HG03095 (cell line): ENCODE data around the gene GIGYF1.

Experiments
- ATAC-seq: cut with Tn5 transposase; IDR thresholded peaks from one replicate; pipeline ENCODE4 v1.9.1; 2021; ENCODE audit warnings: moderate library complexity; ENCODE audit not compliant: unreplicated experiment

GIGYF1 gene

DNA sequence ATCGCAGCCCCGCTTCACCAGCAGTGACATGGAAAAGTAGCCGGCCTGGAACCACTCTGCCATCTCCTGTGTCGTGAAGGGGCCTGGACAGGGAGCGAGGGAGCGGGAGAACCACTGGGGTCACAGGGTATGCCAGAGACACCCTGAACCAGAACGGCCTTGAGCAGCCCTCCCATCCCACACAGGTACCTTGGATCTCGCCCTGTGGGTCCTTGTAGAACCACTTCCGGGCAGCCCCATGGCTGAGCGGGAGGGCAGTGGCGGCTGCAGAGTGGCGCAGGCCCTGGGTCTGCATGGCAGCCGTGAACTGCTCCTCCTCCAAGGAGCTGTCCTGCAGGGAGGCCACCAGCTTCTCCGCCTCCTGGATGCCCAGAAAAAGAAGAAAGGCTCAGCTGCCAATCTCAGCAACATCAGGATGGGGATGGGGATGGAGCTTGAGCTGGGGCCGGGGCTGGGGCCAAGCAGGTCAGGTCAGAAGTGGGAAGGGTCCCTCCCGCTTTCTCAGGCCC, 9.5 kb downstream of the GIGYF1 start:
- no peak for ATAC-seq

DNA sequence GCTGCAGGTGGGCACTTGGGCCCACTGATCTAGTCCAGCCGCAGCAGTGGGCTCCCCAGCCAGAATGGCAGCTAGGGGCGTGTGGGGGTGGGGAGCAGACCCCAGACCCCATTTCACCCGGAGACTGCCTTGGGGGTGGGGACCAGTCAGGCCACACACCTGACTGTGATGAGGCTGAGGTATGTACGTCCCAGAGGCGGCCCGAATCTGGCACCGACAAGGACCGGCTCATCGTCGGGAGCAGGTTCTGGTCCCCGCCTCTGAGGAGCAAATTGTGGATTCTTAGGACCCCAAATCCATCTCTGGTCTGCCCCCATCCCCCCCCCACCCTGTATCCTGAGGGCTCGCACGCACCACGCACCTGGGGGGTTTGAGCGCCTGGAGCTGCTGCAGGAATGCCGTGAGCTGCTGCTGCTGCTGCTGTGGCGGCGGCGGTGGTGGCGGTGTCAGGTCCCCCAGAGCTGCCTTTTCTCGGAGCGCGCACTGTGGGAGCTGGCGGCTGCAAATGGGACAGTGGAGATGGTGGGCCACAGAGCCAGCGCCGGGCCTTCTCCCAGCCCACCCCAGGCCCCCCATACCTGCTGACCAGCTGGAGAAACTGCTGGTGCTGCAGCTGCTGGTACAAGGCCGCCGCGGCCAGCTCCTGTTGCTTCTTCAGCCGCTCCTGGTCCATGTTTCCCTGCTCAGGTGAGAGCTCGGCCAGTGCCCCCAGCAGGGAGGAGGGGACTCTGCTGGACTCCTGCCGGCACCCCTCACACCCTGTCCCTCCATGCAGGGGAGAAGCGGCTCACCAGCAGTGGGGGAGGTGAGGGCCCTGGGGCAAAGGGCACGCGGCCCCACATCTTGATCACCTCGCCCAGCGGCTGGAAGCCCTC, 10.2 kb downstream of the GIGYF1 start:
- ATAC-seq: no peak

- no peak for ATAC-seq
These were observed 10.9 kb downstream of the GIGYF1 start for GRCh38 chr7:100682991-100683658.

GRCh38 chr7:100682228-100682741, 11.8 kb downstream of the GIGYF1 start:
- ATAC-seq: no peak

DNA sequence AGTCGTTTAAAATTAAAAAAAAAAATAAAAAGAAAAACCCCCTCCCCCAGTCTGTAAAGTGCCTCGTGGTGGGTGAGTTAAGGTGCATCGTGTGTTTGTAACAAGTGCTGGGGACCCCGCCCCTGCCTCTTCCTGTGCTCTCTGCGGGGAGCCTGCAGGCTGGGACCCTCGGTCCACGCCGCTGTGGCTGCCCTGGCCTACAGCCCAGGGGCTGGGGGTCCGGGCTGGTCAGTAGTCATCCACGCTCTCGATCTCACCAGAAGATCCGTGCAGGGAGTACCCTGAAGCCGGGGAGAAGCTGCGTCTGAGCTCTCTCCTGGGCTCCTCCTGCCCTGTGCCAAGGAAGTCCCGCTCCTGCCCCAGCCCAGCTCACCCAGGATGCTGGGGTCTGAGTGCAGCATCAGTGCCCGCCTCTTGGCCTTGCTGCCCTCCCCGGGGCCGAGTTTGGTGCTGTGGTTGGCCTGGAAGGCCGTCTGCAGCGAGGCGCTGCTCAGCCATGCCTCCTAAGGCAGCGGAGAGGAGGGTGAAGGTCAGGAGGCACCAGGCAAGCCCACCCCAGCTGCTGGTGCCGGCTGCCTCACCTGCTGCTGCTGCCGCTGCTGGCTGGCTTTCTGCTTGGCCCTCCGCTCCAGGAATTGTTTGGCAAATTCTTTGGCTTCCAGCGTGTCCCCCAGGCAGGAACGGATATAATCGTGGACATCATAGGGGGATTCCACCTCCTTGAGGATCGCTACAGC, 12.4 kb downstream of the GIGYF1 start:
- ATAC-seq: no peak

- ATAC-seq: no peak
These were observed 13.3 kb downstream of the GIGYF1 start for GRCh38 chr7:100680576-100681271.

DNA sequence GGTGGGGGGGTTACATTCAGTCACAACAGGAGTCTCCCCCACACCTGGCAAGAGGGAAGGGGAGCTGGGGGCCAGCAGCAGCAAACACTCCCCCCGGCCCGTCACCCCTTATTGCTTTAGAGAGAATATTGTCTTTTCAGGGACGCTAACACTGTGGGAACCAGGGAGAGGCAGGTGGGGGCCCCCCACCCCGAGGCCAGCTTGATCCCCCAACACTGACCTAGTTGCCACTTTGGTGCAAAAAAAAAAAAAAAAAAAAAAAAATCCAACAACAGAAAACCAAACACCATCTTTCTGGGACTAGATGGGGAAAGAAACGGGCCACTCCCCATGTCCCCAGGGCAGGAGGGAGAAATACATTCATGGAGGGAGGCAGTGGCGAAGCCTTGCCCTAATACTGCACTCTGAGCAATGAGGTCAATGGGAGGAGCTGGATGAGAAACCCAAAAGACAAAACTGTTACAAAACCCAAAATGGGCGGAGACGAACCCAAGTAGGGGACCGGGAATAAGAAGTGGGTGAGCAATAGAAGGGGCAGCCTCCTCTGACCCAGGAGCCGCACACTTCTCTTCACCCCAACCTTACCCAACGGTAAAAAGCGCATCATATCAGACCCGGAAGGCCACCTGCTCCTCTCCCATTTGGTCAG, 14.0 kb downstream of the GIGYF1 start:
- no peak for ATAC-seq

- no peak for ATAC-seq
These were observed 14.7 kb downstream of the GIGYF1 start for GRCh38 chr7:100679129-100679926.

DNA sequence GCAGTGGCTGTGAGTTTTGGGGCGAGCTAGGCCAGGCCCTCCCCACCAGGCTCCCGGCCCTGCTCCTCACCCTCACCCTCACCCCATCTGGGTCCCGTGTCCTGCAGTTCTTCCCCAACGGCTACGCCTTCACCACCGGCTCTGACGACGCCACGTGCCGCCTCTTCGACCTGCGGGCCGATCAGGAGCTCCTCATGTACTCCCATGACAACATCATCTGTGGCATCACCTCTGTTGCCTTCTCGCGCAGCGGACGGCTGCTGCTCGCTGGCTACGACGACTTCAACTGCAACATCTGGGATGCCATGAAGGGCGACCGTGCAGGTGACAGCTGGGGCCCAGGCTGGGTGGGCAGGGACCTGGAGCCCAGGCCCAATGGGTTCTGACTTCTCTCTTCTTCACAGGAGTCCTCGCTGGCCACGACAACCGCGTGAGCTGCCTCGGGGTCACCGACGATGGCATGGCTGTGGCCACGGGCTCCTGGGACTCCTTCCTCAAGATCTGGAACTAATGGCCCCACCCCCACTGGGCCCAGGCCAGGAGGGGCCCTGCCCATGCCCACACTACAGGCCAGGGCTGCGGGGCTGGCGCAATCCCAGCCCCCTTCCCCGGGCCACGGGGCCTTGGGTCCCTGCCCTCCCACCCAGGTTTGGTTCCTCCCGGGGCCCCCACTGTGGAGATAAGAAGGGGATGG, 15.6 kb downstream of the GIGYF1 start:
- ATAC-seq: no peak

DNA sequence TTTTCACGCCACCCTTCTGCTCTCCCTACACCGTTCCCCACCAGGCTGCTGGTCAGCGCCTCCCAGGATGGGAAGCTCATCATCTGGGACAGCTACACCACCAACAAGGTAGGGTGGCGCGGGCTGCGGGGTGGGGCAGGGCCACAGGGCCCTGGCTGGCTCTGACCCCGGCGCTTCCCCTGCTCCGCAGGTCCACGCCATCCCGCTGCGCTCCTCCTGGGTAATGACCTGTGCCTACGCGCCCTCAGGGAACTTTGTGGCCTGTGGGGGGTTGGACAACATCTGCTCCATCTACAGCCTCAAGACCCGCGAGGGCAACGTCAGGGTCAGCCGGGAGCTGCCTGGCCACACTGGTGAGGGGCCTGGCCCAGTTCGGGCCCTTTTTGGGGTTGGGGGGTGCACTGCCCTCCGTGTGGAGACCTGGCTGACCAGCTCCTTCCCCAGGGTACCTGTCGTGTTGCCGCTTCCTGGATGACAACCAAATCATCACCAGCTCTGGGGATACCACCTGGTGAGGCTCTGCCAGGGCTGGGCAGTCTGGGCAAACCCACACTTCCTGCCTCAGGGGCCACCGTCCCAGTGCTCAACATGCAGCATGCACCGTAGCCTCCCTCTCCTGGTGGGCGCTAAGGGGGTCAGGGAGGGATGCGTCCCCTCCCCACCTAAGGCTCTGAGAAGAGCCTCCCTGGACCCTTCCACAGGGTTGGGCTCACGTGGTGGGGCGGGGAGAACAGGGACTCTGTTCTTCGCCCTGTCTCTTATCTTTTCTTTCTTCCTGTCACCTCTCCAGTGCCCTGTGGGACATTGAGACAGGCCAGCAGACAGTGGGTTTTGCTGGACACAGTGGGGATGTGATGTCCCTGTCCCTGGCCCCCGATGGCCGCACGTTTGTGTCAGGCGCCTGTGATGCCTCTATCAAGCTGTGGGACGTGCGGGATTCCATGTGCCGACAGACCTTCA, 16.5 kb downstream of the GIGYF1 start:
- no peak for ATAC-seq

- ATAC-seq: no peak
These were observed 17.3 kb downstream of the GIGYF1 start for GRCh38 chr7:100676501-100677306.

DNA sequence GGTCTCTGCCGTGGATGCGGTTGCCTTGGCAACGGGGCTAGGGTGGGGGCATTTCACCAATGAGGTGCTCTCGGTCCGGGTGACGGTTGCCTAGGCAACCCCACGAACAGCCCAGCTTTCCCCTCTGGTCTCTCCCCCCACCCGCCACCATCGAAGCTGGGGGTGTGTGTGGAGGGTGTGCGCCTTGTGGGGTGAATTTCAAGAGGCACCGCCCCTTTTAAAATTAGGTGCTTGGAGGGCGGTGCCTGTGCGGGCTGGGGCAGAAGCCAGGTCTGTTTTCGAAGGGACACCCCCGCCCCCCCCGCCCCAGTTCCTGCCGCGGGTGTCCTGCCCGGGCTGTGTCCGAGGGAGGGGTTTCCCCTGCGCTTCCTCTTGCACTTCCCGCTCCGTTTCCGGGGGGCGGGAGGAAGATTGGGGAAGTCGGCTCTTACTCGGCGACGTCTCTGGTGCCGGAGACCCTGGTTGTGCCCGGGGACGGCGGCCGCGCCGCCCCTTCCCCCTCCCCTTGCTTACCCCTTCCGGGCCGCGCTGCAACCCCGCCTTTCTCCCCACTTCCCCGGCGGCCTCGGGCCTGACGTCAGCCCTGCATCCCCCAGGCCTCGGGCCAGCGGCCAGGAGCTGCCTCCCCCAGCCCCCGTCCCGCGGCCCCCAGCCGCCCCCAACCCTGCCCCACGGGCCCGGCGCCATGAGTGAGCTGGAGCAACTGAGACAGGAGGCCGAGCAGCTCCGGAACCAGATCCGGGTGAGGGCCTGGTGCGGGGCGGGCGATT, 18.3 kb downstream of the GIGYF1 start:
- peak; percentile 33 for ATAC-seq

DNA sequence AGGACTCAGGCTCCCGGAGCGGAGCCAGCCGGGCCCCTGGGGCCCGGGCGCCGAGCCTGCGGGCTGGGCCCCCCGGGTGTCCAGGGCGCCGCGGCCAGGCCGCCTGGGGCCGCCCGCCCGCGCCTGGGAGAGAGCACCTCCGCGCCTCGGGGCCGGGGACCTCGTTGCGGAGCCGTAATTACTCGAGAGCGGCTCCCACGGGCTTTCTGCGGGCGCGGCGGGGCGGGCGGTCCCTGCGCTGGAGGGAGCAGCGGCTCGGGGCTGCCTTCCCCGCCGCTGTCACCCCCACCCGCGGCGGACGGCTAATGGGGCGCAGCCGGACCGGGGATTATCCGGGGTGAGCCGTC, 19.0 kb downstream of the GIGYF1 start:
- ATAC-seq: no peak

DNA sequence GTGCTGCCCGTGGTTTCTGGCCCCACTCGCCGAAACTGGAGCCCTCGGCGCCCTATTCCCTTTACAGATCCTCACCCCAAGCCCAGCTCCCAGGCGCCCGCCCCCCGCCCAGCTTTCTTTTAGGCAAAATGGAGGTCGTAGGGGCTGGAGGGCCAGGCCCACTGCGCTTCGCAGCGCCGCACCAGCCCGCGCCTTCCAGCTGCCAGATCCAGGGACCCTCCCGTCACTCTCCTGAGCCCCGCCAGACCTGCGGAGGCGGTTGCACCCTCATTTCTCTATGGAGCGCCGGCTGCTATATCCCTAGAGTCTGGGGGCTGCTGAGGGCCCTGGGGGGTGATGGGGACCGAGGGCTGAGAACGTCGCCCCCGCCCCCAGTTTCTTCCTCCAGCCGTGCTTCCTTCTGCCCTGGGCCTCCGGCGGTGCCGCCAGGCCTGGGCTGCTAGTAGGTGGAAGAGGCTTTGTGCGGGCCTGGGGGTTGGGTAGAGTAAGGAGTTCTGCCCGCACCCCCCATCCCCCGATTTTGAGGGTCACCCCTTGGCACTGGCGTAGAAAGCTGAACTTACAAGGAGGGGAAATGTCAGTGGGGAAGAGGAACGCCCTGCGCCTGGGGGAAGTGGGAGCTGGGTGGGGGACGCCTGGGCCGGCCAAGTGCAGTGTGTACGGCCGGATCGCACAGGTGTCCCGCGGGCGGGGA, 19.5 kb downstream of the GIGYF1 start:
- no peak for ATAC-seq

GRCh38 chr7:100673942-100674410, 20.1 kb downstream of the GIGYF1 start:
- peak; percentile 0 for ATAC-seq
